A172 (cell line): ENCODE results near the gene DOCK2. TPM values are rescaled to one million over a fixed set of nuclear protein-coding genes. Genes with fewer than 3 reads are reported as not detected.
"Not testable (repeated sequence)": the region's sequence is repeated elsewhere in the genome, so short reads cannot be mapped to it uniquely, and the experiment has no call there.

Source experiments
- DNase-seq: peaks from one replicate; pipeline ENCODE4 v3.0.0-alpha.2; 2015; ENCODE audit warnings: low spot score
- total RNA-seq: library from RNA; depleted of rRNA; stranded (reverse); fragments of >200 nt; shearing (Covaris generic); gene quantifications from 2 replicates; pipeline ENCODE4 v1.2.3, GENCODE V29; 2014

DOCK2 gene
- total RNA-seq, 1 experiment from 2014 or later: 63.1 TPM

DNA sequence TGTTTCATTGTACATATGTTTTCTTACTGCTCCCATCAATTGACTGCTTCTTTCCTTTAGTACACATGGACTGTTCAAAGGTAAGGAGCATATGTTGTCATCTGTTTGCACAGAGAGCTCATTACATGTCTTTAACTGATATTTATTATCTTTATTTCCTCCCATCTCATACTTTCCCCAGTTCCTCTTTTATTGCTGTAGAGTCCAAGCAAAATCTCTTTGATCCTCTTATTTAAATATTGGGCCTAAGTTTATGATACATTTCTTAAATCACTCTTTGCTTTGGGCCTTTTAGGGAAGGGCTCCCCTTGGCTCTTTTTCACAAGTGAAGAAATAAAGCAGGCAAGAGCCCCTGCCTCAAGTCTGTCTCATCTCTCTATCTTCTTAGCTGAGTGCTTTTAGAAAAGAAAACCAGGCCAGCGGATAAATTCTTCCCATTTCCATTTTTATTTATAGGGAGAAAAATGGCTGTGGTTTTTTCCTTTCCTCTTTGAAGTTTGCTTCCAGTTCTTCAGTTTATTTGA lies 152.4 kb downstream of the DOCK2 start:
- no peak for DNase-seq

DNA sequence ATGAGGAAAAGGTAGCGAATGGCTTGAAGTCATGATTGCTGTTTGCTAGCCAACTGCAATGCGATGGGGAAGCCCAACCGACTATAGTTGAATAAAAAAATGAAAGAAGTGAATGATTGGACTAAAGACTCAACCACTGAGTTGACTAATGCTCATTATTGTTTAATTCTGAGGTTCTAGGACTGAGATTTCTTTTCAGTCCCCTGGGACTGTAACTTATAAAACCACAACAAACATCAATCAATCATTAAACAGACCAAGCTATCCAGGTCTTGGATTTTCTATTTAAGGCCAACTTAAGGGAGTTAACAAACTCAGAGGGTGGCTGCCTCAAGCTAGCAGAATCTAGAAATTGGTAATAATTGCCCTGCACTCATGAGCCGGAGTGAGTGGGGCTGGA lies 154.2 kb downstream of the DOCK2 start:
- DNase-seq: peak; percentile 55

- peak; percentile 49 for DNase-seq
Measured at GRCh38 chr5:169795338-169795737, 158.3 kb downstream of the DOCK2 start.

GRCh38 chr5:169796731-169797130 lies 159.7 kb downstream of the DOCK2 start:
- peak; percentile 46 for DNase-seq

DNA sequence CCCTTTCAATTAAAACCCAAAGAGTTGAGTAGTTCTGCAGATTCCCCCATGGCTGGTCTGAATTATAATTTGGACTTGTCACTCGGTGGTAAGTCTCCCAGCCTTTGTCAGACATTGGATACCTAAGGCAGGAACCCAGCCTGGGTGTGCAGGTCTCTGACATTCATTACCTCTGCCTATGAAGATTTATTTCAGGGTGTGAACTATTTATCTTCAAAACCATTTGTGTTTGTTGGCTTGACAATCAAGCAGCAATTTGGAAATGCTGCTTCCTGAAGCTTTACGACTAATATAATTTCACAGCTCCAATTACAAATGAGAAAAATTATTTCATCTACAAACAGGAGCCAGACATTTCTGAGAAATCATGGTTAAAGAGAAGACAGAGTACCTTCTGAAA lies 160.5 kb downstream of the DOCK2 start:
- no peak for DNase-seq

DNA sequence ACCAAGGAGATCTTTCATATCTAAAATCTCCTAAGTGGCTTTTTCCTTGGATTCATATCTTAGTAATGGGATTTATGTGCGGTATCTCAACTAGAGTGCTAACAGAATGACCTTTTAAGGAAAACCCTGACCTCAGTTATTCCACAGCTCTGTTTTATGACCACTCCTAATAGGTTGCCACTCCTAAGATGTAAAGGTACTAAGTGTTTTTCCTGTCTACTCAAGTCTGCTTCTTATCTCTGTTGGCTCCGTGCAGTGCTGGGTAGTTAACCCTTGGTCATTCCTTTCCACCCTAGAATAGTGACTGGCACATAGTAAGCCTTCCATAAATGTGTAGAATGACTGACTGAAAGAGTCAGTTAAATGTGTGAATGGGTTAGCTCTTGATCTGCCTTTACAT lies 161.4 kb downstream of the DOCK2 start:
- peak; percentile 78 for DNase-seq

DNA sequence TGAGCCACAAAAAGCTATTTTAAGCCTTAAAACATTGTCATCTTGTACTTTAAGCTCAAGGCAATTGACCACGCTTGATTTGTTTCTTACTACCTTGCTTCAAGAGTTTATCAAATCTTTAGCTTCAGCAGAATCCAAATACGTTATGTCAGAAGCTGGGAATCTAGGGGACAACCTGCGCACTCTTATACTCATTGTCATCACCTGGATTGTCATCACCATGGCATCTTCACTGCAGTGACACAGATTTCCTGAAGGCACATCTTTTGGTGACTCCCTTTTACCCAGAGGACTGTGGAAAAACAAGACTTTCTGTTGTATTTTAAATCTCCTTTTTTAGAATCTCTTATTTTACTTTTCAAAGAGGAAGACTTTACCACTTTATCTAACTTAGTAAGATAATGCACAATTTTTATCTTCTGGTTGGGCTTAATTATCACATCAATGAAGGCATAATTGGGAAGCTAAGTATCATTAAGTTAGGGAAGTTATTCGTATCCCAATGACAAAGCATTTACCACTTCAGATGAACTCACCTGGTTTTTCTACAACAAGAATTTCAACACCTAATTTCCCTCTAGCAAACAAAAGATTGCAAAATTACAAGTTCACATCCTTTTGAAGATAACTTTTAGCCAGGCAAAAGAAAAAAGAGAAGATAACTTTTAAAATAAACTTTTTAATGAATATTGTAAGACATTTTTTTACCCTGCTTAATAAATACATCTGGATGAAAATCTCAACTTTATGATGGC lies 162.0 kb downstream of the DOCK2 start:
- DNase-seq: no peak

DNA sequence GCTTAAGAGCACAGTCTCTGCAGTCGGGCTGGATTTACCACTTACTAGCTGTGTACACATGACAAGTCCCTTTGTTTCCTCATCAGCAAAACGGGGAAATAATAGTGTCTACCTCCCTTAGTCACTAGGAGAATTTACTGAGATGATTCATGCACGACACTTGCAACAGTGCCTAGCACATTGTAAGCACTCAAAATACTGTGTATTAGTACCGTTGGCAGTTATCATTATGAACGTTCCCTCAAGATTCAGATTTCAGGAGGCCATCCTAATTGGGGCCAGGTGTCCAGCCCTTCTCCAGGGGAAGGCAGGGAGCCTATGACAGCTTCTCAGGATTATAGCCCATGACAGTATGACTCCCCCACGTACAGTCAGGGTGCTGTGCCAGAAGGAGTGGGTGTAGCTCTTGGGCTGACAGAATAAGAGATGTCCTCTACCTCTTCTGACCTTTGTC lies 164.3 kb downstream of the DOCK2 start:
- DNase-seq: peak; percentile 84

DNA sequence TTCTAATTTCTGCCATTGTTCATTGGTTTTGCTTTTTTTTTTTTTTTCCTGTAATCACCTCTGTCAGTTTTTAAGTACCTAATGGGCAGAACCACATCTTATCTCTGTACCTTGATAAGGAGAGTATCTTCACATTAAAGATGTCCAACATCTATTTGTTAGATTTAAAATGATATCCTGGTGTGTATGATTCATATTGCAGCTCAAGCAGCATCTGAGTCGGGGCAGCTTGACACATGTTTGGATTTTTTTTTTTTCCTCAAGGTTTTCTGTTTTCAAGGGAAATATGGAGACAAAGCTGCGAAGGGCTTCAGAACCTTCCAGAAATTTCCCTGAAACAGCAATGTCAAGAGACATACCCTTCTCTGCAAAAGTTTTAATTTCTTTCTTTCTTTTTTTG lies 164.7 kb downstream of the DOCK2 start:
- no peak for DNase-seq

- peak; percentile 93 for DNase-seq
Measured at GRCh38 chr5:169803077-169803981, 166.3 kb downstream of the DOCK2 start.

- no peak for DNase-seq
Measured at GRCh38 chr5:169804861-169805260, 167.8 kb downstream of the DOCK2 start.

DNA sequence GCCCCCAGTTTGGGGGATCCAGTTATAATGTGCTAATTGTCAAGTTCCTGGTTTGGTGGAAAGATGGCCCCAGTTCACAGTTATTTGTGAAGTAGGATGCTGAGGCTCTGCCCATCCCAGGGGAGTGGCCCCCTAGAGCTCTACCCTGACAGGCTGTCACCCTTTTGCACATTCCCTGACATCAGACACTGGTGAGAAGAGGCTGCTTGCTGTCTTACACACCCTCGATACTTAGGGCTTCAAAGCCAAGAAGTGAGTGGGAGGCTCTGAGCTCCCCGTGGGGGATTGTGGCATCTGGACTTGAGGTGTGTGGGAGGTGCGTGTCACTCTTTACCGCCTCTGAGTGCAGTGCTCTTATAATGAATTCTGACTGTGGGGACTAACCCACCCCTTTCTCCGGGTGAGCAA lies 168.5 kb downstream of the DOCK2 start:
- peak; percentile 49 for DNase-seq

- DNase-seq: no peak
Measured at GRCh38 chr5:169805937-169806700, 169.0 kb downstream of the DOCK2 start.

DNA sequence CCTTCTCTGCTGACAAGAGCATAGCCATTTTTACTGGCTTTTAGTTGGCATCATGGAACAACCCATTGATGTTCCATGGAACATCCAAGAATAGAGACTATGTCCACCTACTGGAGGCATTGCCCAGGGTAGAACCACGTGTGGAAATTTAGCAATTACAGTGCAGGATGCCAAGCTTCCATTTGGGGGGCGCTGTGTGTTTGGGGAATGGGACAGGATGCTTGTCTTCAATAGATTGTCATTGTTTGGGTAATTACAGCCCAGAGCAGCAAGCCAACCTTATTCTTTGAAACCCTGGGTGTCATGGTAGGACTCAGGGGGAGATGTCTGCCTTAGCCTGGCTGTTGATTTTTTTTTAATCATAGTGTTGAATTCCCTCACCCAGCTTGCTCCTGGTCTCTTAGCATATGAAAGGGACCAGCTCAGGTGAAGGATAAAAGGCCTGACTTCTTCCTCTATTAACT lies 171.1 kb downstream of the DOCK2 start:
- DNase-seq: no peak

DNA sequence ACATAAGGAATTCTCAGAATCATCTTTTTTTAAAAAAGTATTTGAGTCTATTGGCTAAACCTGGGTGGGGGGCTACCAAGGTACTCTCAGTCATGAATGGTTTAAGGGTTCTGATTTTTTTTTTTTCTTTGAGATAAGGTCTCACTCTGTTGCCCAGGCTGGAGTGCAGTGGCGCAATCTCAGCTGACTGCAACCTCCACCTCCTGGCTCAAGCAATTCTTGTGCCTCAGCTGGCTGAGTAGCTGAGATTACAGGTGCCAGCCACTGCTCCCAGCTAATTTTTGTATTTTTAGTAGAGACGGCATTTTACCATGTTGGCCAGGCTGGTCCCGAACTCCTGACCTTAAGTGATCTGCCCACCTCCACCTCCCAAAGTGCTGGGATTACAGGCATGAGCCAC lies 171.8 kb downstream of the DOCK2 start:
- not testable (repeated sequence) for DNase-seq

GRCh38 chr5:169809281-169809680 lies 172.2 kb downstream of the DOCK2 start:
- DNase-seq: no peak

- no peak for DNase-seq
Measured at GRCh38 chr5:169810524-169810923, 173.4 kb downstream of the DOCK2 start.

DNA sequence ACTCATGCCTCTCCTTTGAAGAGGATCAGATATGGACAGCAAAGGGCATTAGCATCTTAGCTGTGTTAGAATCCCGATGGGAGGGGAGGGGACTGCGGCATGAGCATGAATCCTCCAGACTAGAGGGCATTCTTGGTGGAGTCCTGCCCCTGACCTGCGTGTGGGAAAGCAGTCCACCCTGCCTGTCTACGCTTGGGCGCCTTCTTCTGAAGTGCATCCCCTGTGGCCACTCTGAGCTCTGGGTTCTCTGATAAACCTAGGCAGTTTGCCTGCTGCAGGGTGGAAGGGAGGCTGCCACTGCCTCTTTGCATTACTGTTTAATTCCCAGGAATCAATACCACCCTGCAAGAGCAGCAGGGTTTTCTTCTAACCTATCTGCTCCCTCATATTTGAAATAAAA lies 173.9 kb downstream of the DOCK2 start:
- DNase-seq: no peak

GRCh38 chr5:169811680-169812079 lies 174.6 kb downstream of the DOCK2 start:
- DNase-seq: no peak

DNA sequence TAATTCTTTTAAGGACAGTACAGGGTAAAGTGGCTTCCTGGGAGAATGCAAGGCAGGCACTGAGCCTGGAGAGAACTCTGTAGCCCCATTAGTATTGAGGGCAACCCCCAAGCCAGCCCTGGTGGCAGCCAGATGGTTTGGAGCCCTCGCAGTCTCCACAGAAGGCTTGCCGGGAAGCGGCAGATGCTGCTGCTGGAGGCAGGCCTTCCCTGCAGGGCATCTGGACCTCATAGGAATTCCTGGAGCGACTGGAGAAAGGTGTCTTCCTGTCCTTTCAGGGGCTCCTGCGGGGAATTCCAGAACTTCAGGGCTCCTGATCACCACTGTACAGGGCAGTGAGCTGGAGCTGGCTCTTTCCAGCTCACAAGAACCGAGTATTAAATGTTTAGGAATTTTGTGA lies 175.7 kb downstream of the DOCK2 start:
- DNase-seq: no peak

DNA sequence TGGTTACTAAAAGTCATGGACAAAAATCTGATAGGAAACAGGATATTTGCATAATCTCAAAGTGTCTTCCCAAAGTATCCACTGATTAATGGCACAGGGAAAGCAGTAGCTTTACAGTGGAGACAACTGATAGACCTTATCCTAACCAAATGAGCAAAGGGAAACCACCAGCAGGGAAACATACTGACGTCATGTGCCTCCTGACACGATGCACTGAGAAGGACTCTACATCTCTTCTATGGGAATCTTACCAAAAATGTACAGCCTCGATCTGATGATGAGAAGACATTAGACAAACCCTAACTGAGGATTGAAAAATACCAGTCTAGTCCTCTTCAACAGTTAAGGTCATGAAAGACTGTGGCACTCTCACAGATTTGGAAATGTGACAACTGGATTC lies 177.0 kb downstream of the DOCK2 start:
- DNase-seq: no peak

DNA sequence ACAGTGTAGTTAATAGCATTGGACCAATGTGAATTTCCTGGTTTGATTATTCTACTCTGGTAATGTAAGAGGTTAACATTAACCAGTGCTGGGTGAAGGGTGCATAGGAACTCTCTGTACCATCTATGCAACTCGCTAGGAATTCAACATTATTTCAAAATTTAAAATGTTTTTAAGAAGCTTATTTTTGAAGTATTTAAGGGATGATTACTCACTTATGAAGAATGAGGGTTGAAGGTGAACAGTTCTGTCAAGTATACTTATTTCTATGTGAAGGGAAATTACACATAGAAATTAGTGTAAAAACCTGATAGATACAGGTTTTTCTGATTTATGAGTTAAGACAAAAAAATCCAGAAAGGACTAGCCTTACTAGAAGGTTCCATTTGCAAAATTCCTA lies 177.4 kb downstream of the DOCK2 start:
- DNase-seq: no peak
